ENCODE measurements around the gene KRTAP2-3.
"Not testable (repeated sequence)": the region's sequence is repeated elsewhere in the genome, so short reads cannot be mapped to it uniquely, and the experiment has no call there.

KRTAP2-3 gene

DNA sequence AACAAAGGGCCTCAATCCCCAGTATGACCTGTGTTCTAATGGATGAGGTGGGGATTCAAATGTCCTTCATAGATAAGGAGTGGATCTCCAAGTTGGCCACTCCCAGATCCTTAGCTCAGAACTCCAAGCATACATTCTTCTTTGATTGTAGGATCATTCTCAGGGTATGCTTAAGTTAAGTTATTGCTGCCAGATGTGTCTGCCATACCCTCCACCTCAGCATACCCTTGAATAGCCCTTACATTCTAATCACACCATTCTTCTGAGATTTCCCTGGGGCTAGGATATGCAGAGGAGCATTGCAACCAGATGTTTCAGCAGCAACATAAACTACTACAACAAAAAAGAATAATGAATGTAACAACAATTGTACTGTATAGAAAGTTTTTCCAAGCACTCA, 7.4 kb upstream of the KRTAP2-3 start:
- no peak for DNase-seq (ENCODE audit: low spot score)

DNA sequence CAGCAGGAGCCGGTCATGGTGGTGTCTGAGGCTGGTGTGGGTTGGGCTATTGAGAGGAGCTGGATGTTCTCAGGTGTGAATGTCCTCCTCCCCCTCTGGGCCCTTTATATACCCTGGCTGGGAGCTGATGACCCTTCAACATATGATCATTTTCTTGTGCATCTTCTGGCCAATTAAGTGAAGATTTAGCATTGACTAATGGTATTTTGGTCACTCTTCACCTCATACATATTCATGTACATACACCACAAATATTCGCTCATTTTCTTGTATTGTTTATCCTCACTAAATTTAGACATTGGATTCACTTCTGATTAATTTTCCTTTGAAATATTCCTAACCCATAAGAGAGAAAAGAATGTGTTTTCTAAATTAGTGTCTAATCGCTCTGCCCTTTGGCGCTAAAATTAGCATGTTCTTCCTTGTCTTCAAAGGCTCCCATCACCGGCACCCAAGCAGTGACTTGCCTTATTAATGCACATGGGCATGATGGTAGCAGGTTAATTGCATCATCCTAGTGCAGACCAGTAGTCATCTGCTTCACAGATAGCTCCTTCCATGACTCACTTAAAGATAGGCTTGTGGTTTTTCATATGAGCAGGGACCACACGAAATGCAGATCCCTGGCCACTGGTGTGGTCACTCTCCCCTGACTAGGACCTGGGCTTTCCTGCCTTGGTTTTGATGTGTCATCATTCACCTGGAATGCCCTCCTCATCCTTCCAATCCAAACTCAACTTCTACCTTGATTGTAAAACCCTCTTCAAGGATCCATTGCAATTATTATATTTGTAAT, 6.1 kb upstream of the KRTAP2-3 start, which contains the start of gene KRTAP2-4:
TSS of gene KRTAP2-4 (minus strand) at position 51 of the 796 bp plus-strand sequence. CDS start at position 17, 34 bp downstream.
- DNase-seq (ENCODE audit: low spot score): peak; percentile 72

DNA sequence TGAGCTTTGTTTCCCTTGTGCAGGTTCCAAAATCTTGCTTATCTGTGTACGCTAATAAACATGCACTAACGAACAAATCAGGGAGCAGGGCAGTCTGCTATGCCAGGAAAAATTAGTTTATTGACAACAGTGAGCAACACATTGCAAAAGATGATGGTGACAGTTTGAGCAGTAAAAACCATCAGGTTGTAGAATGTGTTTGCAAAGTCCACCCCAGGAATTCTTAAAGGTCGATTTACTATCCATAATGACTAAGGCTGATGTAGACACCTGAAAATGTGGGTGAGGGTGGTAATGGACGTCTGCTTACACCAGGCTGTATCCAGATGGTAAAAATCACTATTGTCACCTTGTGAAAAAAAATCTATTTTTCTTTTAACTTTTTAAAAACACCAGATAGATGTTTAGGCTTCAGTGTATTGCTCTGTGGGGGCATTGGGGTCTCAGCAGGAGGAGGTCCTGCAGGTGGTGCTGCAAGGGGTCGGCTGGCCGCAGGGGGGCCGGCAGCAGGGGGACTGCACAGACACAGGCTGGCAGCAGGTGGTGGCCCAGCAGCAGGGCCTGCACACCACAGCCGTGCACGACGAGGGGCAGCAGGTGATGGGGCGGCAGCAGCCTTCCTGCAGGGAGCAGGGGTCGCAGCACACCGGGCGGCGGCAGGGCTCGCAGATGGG, 5.2 kb upstream of the KRTAP2-3 start:
- DNase-seq (ENCODE audit: low spot score): not testable (repeated sequence)

GRCh38 chr17:41064301-41064700, 4.4 kb upstream of the KRTAP2-3 start:
- no peak for DNase-seq (ENCODE audit: low spot score)

- no peak for DNase-seq (ENCODE audit: low spot score)
Observed at GRCh38 chr17:41063449-41063848, 3.5 kb upstream of the KRTAP2-3 start.

- DNase-seq (ENCODE audit: low spot score): peak; percentile 83
Observed at GRCh38 chr17:41061964-41062363, 2.0 kb upstream of the KRTAP2-3 start.

- DNase-seq (ENCODE audit: low spot score): peak; percentile 82
Observed at GRCh38 chr17:41059276-41060051, 450 bp downstream of the KRTAP2-3 start.

GRCh38 chr17:41058741-41059140, 1.2 kb downstream of the KRTAP2-3 start:
- no peak for DNase-seq (ENCODE audit: low spot score)

- DNase-seq (ENCODE audit: low spot score): no peak
Observed at GRCh38 chr17:41057547-41057946, 2.4 kb downstream of the KRTAP2-3 start.

- DNase-seq (ENCODE audit: low spot score): not testable (repeated sequence)
Observed at GRCh38 chr17:41055130-41055529, 4.8 kb downstream of the KRTAP2-3 start, which contains the start of gene KRTAP2-2. Gene KRTAP2-2 (minus strand): TSS chr17:41055230. CDS start chr17:41055211, 19 bp downstream.

DNA sequence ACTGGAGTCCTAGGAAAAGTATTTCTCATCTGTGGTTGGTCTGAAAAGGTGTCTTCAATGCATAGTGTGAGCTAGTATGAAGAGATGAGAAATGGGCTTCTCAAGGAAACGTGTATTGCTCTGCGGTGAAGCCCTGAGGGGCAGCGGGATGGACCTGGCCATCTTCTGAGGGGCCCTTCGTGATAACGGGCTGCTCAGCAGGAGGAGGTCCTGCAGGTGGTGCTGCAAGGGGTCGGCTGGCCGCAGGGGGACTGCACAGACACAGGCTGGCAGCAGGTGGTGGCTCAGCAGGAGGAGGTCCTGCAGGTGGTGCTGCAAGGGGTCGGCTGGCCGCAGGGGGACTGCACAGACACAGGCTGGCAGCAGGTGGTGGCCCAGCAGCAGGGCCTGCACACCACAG, 5.4 kb downstream of the KRTAP2-3 start:
- DNase-seq (ENCODE audit: low spot score): not testable (repeated sequence)

DNA sequence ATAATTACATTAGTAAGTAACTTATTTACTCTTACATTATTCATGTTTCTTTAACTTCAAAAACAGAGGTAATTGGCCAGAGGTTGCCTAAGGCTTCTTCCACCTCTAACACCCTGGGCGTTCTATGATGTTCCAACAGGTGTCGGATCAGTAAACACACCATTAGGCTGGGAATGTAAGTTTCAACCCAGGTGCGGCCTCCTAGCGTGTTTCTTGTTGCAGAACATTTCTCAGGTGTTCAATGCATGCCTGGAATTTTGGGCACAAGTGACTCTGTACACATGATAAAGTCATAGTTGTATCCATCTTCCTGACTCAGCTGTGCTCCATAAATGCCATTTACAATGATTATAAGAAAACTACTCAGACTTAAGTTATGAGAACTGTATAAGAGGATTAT, 5.9 kb downstream of the KRTAP2-3 start:
- DNase-seq (ENCODE audit: low spot score): no peak

GRCh38 chr17:41052566-41052965, 7.3 kb downstream of the KRTAP2-3 start:
- no peak for DNase-seq (ENCODE audit: low spot score)

- DNase-seq (ENCODE audit: low spot score): peak; percentile 77
Observed at GRCh38 chr17:41049110-41049509, 10.8 kb downstream of the KRTAP2-3 start.

GRCh38 chr17:41048441-41048840, 11.5 kb downstream of the KRTAP2-3 start:
- peak; percentile 78 for DNase-seq (ENCODE audit: low spot score)

- DNase-seq (ENCODE audit: low spot score): not testable (repeated sequence)
Observed at GRCh38 chr17:41046735-41047465, 13.0 kb downstream of the KRTAP2-3 start, which contains the start of gene KRTAP2-1. Gene KRTAP2-1 (minus strand): TSS chr17:41047316. CDS start chr17:41047267, 49 bp downstream.

DNA sequence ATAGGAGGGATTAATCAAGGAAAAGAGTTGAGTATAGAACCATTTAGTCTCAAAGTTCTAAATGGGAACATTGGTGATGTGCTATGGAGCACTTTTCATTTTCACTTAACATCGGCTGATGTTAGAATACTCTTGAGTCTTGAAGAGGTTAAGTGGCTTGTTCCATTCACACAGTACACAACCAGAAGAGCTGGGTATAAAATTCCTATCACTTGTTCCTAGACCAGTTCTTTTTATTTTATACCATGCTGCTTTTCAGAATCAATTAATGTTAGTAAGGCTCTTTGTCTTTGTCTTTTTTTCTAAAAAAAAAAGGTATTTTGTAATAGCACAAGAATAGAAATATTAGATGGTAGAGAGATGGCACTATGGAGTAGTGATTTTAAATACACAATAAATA, 17.0 kb downstream of the KRTAP2-3 start:
- DNase-seq (ENCODE audit: low spot score): no peak

DNA sequence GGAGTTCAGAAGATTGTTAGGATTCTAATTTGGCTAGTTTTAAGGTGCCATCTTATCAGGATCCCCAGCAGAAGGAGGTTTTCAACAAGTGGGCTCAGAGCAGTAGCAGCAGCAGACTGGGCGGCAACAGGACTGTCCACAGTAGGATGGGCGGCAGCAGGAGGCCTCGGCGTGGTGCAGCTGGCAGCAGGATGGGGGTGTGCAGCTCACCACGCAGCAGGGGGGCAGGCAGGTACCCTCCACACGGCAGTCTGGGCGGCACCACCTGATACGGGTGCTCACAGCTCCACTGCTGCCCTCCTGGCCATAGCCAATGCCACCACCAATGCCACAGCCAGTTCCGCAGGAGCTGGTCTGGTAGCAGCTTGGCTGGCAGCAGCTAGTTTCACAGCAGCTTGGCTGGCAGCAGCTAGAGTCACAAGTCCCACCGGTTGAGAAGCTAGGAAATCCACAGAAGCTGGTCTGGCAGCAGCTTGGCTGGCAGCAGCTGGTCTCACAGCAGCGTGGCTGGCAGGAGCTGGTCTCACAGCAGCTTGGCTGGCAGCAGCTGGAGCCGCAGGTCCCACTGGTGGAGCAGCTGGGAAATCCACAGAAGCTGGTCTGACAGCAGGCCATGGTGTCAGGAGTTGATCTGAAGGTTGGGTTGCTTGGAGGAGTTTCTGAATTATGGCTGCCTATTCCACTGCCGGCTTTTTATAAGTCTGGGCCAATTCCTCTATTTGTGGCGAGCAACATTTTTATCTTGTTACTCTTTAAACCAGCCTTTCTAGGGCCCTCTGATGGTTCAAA, 18.9 kb downstream of the KRTAP2-3 start, which contains the start of gene KRTAP1-1:
TSS of gene KRTAP1-1 (minus strand) at position 668 of the 789 bp plus-strand sequence. CDS start at position 615, 53 bp downstream.
- DNase-seq (ENCODE audit: low spot score): peak; percentile 49

DNA sequence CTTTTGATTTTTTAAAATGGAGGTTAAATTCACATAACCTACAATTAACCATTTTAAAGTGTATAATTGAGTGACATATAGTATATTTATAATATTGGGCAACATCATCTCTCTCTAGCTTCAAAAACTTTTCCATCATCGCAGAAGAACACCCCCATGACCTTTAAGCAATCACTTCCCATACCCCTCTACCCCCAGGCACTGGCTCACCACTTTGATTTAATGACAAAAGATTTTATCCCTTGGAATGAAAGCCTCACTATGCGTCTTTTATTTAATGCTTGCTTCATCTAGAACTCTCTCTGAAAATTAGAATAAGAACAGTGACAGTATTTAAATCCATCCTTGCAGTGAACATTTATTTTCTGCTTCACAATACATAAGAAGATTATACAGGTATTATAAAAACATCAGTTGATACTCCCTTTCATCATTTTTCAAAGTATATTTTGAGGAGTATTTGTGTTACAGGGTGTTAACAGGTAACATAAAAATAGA, 22.0 kb downstream of the KRTAP2-3 start:
- DNase-seq (ENCODE audit: low spot score): no peak

DNA sequence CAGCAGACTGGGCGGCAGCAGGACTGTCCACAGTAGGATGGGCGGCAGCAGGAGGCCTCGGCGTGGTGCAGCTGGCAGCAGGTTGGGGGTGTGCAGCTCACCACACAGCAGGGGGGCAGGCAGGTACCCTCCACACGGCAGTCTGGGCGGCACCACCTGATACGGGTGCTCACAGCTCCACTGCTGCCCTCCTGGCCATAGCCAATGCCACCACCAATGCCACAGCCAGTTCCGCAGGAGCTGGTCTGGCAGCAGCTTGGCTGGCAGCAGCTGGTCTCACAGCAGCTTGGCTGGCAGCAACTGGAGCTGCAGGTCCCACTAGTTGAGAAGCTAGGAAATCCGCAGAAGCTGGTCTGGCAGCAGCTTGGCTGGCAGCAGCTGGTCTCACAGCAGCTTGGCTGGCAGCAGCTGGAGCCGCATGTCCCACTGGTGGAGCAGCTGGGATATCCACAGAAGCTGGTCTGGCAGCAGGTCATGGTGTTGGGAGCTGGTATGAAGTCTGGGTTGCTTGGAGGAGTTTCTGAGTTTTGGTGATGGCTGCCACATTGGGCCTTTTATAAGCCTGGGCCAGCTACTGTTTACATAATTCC, 25.5 kb downstream of the KRTAP2-3 start, which contains the start of gene KRTAP1-3:
TSS of gene KRTAP1-3 (minus strand) at position 529 of the 590 bp plus-strand sequence. CDS start at position 476, 53 bp downstream.
- not testable (repeated sequence) for DNase-seq (ENCODE audit: low spot score)
